B cell (primary cell): ENCODE measurements around the gene LPO.

Experiments
- CTCF ChIP-seq: fragments of 200-600 bp; IDR thresholded peaks from one replicate; pipeline ENCODE4 v1.8.0; 2022; ENCODE audit warnings: antibody characterized with exemption, mild to moderate bottlenecking
- EZH2 ChIP-seq: IDR thresholded peaks from 2 replicates; pipeline ENCODE4 v1.6.1; 2012; ENCODE audit warnings: borderline replicate concordance, low read depth, mild to moderate bottlenecking, moderate library complexity, low read length; ENCODE audit not compliant: insufficient read depth, poor library complexity, severe bottlenecking

GRCh38 chr17:58318065-58318481, 79.7 kb downstream of the LPO start:
- TF ChIP-seq EZH2: no peak
- no peak for TF ChIP-seq CTCF
